PC-3 (cell line): ENCODE measurements around the gene HUNK. TPM values are rescaled to one million over a fixed set of nuclear protein-coding genes. Genes with fewer than 3 reads are reported as not detected.

Experiments used
- ATAC-seq: fragments of 200-7000 bp; cut with Tn5 transposase; 2 replicates; pipeline ENCODE4 v1.9.1; 2020; ENCODE audit warnings: mild to moderate bottlenecking, moderate library complexity
- BruUV-seq: library from RNA; stranded (reverse); fragments of 400-500 nt; replicated peaks from 2 replicates; lab custom pipeline; 2021; lab: Mats Ljungman, UMichigan
- CTCF ChIA-PET: fragments of 300-600 bp; sonication (Branson Sonifier 250); formaldehyde crosslinking; loops from one replicate; lab custom pipeline; 2022; ENCODE audit warnings: antibody characterized with exemption; lab: Charles Lee
- POLR2A ChIA-PET: fragments of 300-600 bp; sonication (Branson Sonifier 250); formaldehyde crosslinking; loops from one replicate; lab custom pipeline; 2022; ENCODE audit warnings: antibody characterized with exemption; ENCODE audit not compliant: unreplicated experiment; lab: Charles Lee
- DNase-seq: peaks from one replicate; pipeline ENCODE4 v3.0.0-alpha.2; 2015
- H2AFZ ChIP-seq: fragments of 300-600 bp; sonication (generic); 2 replicates; pipeline ENCODE4 v1.6.0; 2016; ENCODE audit warnings: antibody characterized with exemption, low read length
- H3F3A ChIP-seq: fragments of 300-600 bp; sonication (generic); one replicate; pipeline ENCODE4 v1.6.0; 2017; ENCODE audit warnings: antibody characterized with exemption, low read length, control low read depth, mild to moderate bottlenecking; ENCODE audit not compliant: unreplicated experiment
- H3K27ac ChIP-seq: fragments of 300-600 bp; sonication (generic); 2 replicates; pipeline ENCODE4 v1.5.1; 2016; ENCODE audit warnings: mild to moderate bottlenecking, low read length
- H3K27me3 ChIP-seq: fragments of 300-600 bp; sonication (generic); 2 replicates; pipeline ENCODE4 v1.6.1; 2016; ENCODE audit warnings: low read length, mixed read lengths
- H3K36me3 ChIP-seq: fragments of 300-600 bp; sonication (generic); 2 replicates; pipeline ENCODE4 v1.6.1; 2016; ENCODE audit warnings: low read depth, mixed run types, low read length, mixed read lengths
- H3K4me1 ChIP-seq: fragments of 300-600 bp; sonication (generic); 2 replicates; pipeline ENCODE4 v1.5.1; 2016; ENCODE audit warnings: low read length; ENCODE audit not compliant: insufficient read depth
- H3K4me2 ChIP-seq: fragments of 300-600 bp; sonication (generic); 2 replicates; pipeline ENCODE4 v1.6.0; 2016; ENCODE audit warnings: low read length
- H3K4me3 ChIP-seq: fragments of 300-600 bp; sonication (generic); 2 replicates; pipeline ENCODE4 v1.5.1; 2016; ENCODE audit warnings: mild to moderate bottlenecking, low read length, mixed read lengths
- H3K79me2 ChIP-seq: fragments of 300-600 bp; sonication (generic); 2 replicates; pipeline ENCODE4 v1.6.1; 2017; ENCODE audit warnings: low read length, mixed read lengths
- H3K9ac ChIP-seq: fragments of 300-600 bp; sonication (generic); 2 replicates; pipeline ENCODE4 v1.6.0; 2016; ENCODE audit warnings: mild to moderate bottlenecking, low read length
- H3K9me2 ChIP-seq: fragments of 300-600 bp; sonication (generic); replicated peaks from 2 replicates; pipeline ENCODE4 v1.6.1; 2016; ENCODE audit warnings: mixed run types, low read length, mixed read lengths
- H3K9me3 ChIP-seq: fragments of 300-600 bp; sonication (generic); 2 replicates; pipeline ENCODE4 v1.6.1; 2016; ENCODE audit warnings: low read length, mixed read lengths
- H4K20me1 ChIP-seq: fragments of 300-600 bp; sonication (generic); 2 replicates; pipeline ENCODE4 v1.6.1; 2016; ENCODE audit warnings: low read length, mixed read lengths
- EZH2 ChIP-seq: fragments of 300-600 bp; sonication (generic); IDR thresholded peaks from one replicate; pipeline ENCODE4 v1.6.1; 2017; ENCODE audit warnings: antibody characterized with exemption, mild to moderate bottlenecking, low read length; ENCODE audit not compliant: unreplicated experiment
- EZH2phosphoT487 ChIP-seq: fragments of 300-600 bp; sonication (generic); IDR thresholded peaks from 2 replicates; pipeline ENCODE4 v1.6.1; 2018; ENCODE audit warnings: mild to moderate bottlenecking, antibody characterized with exemption, low read length, borderline replicate concordance
- intact Hi-C: fragments of 100-400 bp; cut with micrococcal nuclease; formaldehyde crosslinking; loops from 2 replicates; pipeline ENCODE4 v1.9.0; 2023
- total RNA-seq: library from RNA; depleted of rRNA; stranded (reverse); fragments of >200 nt; gene quantifications from 2 replicates; pipeline ENCODE4 v1.2.3, GENCODE V29; 2014
- TF ChIP-seq, protein P1 (sequence below): fragments of 300-600 bp; sonication (generic); conservative IDR thresholded peaks from 2 replicates; pipeline ENCODE4 v1.5.1; 2017; ENCODE audit warnings: antibody characterized with exemption, low read depth, mild to moderate bottlenecking, low read length

HUNK gene
- total RNA-seq, 1 experiment from 2014 or later = not detected

GRCh38 chr21:31926498-31926897, 53.7 kb downstream of the HUNK start:
- H2AFZ ChIP-seq = no peak overlapping the region
- no peaks in the 10 kb centered on the region for H3K79me2 ChIP-seq
- no peaks in the 10 kb centered on the region for H3K36me3 ChIP-seq
- no peaks in the 10 kb centered on the region for H4K20me1 ChIP-seq
- no TSS peak for BruUV-seq
- H3K9ac ChIP-seq = no peak overlapping the region
- H3K9me3 ChIP-seq = no peaks in the 10 kb centered on the region
- H3K27me3 ChIP-seq = peaks cover 39% of the 10 kb centered on the region
- H3K4me1 ChIP-seq = no peaks in the 10 kb centered on the region
- H3F3A ChIP-seq = no peaks in the 10 kb centered on the region
- ChIA-PET CTCF (no interaction called here), POLR2A (no interaction called here)
- no peak overlapping the region for H3K4me2 ChIP-seq
- ATAC-seq = no peak
- H3K4me3 ChIP-seq = no peak overlapping the region
- no peaks in the 10 kb centered on the region for H3K9me2 ChIP-seq
- DNase-seq = no peak
- no peak for TF ChIP-seq EZH2
- TF ChIP-seq, protein P1, sequence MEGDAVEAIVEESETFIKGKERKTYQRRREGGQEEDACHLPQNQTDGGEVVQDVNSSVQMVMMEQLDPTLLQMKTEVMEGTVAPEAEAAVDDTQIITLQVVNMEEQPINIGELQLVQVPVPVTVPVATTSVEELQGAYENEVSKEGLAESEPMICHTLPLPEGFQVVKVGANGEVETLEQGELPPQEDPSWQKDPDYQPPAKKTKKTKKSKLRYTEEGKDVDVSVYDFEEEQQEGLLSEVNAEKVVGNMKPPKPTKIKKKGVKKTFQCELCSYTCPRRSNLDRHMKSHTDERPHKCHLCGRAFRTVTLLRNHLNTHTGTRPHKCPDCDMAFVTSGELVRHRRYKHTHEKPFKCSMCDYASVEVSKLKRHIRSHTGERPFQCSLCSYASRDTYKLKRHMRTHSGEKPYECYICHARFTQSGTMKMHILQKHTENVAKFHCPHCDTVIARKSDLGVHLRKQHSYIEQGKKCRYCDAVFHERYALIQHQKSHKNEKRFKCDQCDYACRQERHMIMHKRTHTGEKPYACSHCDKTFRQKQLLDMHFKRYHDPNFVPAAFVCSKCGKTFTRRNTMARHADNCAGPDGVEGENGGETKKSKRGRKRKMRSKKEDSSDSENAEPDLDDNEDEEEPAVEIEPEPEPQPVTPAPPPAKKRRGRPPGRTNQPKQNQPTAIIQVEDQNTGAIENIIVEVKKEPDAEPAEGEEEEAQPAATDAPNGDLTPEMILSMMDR = no peak
- no peak for TF ChIP-seq EZH2phosphoT487
- intact Hi-C loops = no loop called here
- no peak overlapping the region for H3K27ac ChIP-seq

DNA sequence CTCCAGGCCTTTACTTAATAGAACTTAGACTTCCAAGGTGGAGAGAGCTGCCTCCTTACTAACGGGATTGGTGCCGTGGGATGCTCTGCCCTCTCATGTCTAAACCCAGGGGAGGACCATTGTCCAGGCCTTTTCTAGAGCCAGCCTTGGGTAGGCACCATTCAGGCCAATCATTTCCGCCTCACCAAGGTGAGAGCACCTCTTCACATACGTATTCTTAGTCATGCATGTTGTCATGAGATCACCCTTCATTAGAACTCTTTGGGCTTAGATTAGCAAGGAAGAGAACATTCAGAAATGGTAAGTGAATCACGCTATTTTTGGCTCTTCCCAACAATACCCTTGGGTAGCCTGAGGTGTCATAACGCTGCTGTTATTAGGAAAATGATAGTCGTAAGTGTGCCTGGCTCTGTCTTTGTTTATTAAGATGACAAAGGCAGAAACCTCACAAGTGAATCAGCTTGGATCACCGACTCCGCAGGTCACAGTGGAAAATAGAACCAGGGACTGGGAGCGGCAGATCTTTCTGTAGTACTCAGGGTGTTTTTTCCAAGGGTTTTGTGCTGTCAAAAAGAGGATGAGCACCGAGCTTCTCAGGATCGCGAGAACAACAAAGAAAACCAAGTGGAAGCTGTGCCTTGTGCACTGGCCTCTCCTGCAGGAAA, 55.0 kb downstream of the HUNK start:
- Histone ChIP-seq H3K4me2 (no peak overlapping the region), H3K4me1 (no peaks in the 10 kb centered on the region), H3K9me3 (no peaks in the 10 kb centered on the region), H4K20me1 (no peaks in the 10 kb centered on the region), H3K79me2 (no peaks in the 10 kb centered on the region), H2AFZ (no peak overlapping the region), H3K9me2 (no peaks in the 10 kb centered on the region), H3F3A (no peaks in the 10 kb centered on the region), H3K27ac (no peak overlapping the region), H3K36me3 (no peaks in the 10 kb centered on the region), H3K27me3 (peaks cover 42% of the 10 kb centered on the region), H3K4me3 (no peak overlapping the region), H3K9ac (no peak overlapping the region)
- ChIA-PET CTCF (no interaction called here), POLR2A (no interaction called here)
- ATAC-seq (no peak), DNase-seq (no peak)
- no TSS peak for BruUV-seq
- intact Hi-C loops = no loop called here
- no peak for TF ChIP-seq EZH2phosphoT487
- TF ChIP-seq, protein P1 = no peak
- no peak for TF ChIP-seq EZH2

GRCh38 chr21:31928656-31929055, 55.8 kb downstream of the HUNK start:
- DNase-seq (no peak), ATAC-seq (no peak)
- H3K4me2 ChIP-seq = no peak overlapping the region
- no peak overlapping the region for H3K27ac ChIP-seq
- intact Hi-C loops = no loop called here
- H3K27me3 ChIP-seq = peaks cover 39% of the 10 kb centered on the region
- no peaks in the 10 kb centered on the region for H3F3A ChIP-seq
- H3K36me3 ChIP-seq = no peaks in the 10 kb centered on the region
- H3K9ac ChIP-seq = no peak overlapping the region
- H4K20me1 ChIP-seq = no peaks in the 10 kb centered on the region
- TF ChIP-seq EZH2phosphoT487 (no peak), EZH2 (no peak)
- TF ChIP-seq, protein P1 = no peak
- no peaks in the 10 kb centered on the region for H3K9me3 ChIP-seq
- H3K79me2 ChIP-seq = no peaks in the 10 kb centered on the region
- ChIA-PET CTCF (no interaction called here), POLR2A (no interaction called here)
- H2AFZ ChIP-seq = no peak overlapping the region
- H3K4me1 ChIP-seq = no peaks in the 10 kb centered on the region
- no TSS peak for BruUV-seq
- H3K4me3 ChIP-seq = no peak overlapping the region
- no peaks in the 10 kb centered on the region for H3K9me2 ChIP-seq
